GM23338 (cell line): ENCODE measurements around the gene TANGO6.

ENCODE experiments used
- CREB1 ChIP-seq: fragments of 250-450 bp; sonication (Bioruptor Pico); IDR thresholded peaks from 2 replicates; pipeline ENCODE4 v1.5.0; 2020; ENCODE audit warnings: low read depth, mild to moderate bottlenecking, moderate library complexity
- EZH2 ChIP-seq: fragments of 200-600 bp; sonication (generic); IDR thresholded peaks from one replicate; pipeline ENCODE4 v1.8.0; 2017; ENCODE audit warnings: antibody characterized with exemption, mild to moderate bottlenecking, low read depth; ENCODE audit not compliant: unreplicated experiment
- EZH2phosphoT487 ChIP-seq: fragments of 200-600 bp; sonication (generic); IDR thresholded peaks from one replicate; pipeline ENCODE4 v1.8.1; 2018; ENCODE audit warnings: antibody characterized with exemption; ENCODE audit not compliant: unreplicated experiment
- JUNB ChIP-seq: IDR thresholded peaks from one replicate; pipeline ENCODE4 v1.6.1; 2016; ENCODE audit warnings: antibody characterized with exemption; ENCODE audit not compliant: unreplicated experiment
- NANOG ChIP-seq: IDR thresholded peaks from 2 replicates; pipeline ENCODE4 v1.6.1; 2016; ENCODE audit warnings: antibody characterized with exemption, borderline replicate concordance
- POLR2AphosphoS5 ChIP-seq: IDR thresholded peaks from 2 replicates; pipeline ENCODE4 v1.6.1; 2016; ENCODE audit warnings: antibody characterized with exemption, low read depth
- STAT1 ChIP-seq: IDR thresholded peaks from one replicate; pipeline ENCODE4 v1.6.1; 2016; ENCODE audit warnings: antibody characterized with exemption; ENCODE audit not compliant: unreplicated experiment
- TF ChIP-seq, protein P1 (sequence below), 2 experiments: fragments of 200-600 bp in 1 of 2; sonication (generic) in 1 of 2; conservative IDR thresholded peaks; 2 replicates each; pipeline versions ENCODE4 v1.5.1 to v1.6.1; 2016 to 2017; ENCODE audit warnings: antibody characterized with exemption in 2 of 2, low read depth in 2 of 2, mild to moderate bottlenecking in 2 of 2, moderate library complexity in 1 of 2
- TF ChIP-seq, protein P2 (sequence below): IDR thresholded peaks from one replicate; pipeline ENCODE4 v1.6.1; 2018; ENCODE audit warnings: antibody characterized with exemption; ENCODE audit not compliant: unreplicated experiment
- TF ChIP-seq, protein P3 (sequence below): IDR thresholded peaks from 2 replicates; pipeline ENCODE4 v1.6.1; 2016; ENCODE audit warnings: antibody characterized with exemption

DNA sequence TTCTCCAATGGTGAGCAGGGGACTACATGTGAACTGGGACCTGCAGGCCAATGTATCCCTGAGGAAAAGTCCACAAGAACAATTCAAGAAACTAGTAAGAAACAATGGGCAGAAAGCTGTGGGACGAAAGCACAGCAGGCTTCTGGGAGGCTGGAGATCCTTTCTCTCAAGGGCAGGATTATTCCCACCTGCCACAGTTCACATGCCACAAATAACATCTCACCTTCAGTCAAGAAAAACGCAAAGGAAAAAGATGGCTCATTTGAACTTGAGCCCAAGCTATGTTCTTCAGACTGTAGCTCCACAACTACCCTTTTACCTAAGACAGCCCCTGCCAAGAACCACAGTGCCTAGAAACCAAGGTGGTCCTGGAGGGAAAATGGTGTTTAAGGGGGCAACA is 275.1 kb downstream of the TANGO6 start:
- TF ChIP-seq JUNB (no peak), EZH2 (no peak), EZH2phosphoT487 (no peak), NANOG (no peak), POLR2AphosphoS5 (no peak), STAT1 (no peak), CREB1 (no peak)
- TF ChIP-seq, protein P1, sequence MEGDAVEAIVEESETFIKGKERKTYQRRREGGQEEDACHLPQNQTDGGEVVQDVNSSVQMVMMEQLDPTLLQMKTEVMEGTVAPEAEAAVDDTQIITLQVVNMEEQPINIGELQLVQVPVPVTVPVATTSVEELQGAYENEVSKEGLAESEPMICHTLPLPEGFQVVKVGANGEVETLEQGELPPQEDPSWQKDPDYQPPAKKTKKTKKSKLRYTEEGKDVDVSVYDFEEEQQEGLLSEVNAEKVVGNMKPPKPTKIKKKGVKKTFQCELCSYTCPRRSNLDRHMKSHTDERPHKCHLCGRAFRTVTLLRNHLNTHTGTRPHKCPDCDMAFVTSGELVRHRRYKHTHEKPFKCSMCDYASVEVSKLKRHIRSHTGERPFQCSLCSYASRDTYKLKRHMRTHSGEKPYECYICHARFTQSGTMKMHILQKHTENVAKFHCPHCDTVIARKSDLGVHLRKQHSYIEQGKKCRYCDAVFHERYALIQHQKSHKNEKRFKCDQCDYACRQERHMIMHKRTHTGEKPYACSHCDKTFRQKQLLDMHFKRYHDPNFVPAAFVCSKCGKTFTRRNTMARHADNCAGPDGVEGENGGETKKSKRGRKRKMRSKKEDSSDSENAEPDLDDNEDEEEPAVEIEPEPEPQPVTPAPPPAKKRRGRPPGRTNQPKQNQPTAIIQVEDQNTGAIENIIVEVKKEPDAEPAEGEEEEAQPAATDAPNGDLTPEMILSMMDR (conservative IDR thresholded peaks at IDR 0.05; ENCODE audit: low read depth in 2 of 2), result no peak
- TF ChIP-seq, protein P2, sequence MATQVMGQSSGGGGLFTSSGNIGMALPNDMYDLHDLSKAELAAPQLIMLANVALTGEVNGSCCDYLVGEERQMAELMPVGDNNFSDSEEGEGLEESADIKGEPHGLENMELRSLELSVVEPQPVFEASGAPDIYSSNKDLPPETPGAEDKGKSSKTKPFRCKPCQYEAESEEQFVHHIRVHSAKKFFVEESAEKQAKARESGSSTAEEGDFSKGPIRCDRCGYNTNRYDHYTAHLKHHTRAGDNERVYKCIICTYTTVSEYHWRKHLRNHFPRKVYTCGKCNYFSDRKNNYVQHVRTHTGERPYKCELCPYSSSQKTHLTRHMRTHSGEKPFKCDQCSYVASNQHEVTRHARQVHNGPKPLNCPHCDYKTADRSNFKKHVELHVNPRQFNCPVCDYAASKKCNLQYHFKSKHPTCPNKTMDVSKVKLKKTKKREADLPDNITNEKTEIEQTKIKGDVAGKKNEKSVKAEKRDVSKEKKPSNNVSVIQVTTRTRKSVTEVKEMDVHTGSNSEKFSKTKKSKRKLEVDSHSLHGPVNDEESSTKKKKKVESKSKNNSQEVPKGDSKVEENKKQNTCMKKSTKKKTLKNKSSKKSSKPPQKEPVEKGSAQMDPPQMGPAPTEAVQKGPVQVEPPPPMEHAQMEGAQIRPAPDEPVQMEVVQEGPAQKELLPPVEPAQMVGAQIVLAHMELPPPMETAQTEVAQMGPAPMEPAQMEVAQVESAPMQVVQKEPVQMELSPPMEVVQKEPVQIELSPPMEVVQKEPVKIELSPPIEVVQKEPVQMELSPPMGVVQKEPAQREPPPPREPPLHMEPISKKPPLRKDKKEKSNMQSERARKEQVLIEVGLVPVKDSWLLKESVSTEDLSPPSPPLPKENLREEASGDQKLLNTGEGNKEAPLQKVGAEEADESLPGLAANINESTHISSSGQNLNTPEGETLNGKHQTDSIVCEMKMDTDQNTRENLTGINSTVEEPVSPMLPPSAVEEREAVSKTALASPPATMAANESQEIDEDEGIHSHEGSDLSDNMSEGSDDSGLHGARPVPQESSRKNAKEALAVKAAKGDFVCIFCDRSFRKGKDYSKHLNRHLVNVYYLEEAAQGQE, result no peak
- TF ChIP-seq, protein P3, sequence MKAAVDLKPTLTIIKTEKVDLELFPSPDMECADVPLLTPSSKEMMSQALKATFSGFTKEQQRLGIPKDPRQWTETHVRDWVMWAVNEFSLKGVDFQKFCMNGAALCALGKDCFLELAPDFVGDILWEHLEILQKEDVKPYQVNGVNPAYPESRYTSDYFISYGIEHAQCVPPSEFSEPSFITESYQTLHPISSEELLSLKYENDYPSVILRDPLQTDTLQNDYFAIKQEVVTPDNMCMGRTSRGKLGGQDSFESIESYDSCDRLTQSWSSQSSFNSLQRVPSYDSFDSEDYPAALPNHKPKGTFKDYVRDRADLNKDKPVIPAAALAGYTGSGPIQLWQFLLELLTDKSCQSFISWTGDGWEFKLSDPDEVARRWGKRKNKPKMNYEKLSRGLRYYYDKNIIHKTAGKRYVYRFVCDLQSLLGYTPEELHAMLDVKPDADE, result no peak
